Amniotic stem cell (primary cell): ENCODE measurements around the gene DCST1.

Source experiments
- DNase-seq: peaks from one replicate; lab custom pipeline; 2025; lab: John Stamatoyannopoulos, UW

DCST1 gene

GRCh38 chr1:155052439-155053395 lies 19.1 kb downstream of the DCST1 start:
- DNase-seq = no peak

DNA sequence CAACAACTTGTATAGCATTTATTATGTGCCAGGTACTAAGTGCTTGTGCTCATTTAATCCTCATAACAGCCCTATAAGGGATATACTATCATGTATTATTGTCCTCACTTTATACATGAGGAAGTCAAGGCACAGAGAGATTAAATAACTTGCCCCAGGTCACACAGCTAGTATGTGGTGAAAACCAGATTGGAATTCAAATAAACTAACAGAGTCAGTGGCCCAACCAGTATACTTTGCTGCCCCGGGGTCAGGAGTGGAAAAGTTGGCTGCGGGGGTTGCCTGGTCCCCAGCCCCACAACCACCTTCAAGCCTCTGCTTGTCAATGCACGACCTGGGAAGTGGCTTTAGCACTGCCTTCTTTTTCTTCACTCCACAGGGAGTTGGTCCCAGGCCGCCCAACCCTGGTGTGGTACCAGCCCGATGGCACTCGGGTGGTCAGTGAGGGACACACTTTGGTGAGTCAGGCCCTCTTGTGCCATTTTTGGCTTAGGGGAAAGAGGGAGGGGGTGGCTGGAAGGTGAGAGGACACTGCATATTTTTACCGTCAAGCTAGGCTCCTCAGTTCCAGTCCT lies 20.0 kb downstream of the DCST1 start:
- no peak for DNase-seq

- DNase-seq = no peak
These were observed 23.5 kb downstream of the DCST1 start for GRCh38 chr1:155057104-155057503.

DNA sequence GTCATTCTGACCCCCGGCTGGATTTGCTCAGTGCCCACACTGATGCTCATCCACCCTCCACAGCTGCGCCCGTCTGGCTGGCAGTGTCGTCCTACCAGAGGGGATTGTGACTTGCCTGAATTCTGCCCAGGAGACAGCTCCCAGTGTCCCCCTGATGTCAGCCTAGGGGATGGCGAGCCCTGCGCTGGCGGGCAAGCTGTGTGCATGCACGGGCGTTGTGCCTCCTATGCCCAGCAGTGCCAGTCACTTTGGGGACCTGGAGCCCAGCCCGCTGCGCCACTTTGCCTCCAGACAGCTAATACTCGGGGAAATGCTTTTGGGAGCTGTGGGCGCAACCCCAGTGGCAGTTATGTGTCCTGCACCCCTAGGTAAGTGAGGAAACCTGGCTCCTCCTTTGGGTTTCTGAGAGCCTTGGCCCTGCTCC lies 24.2 kb downstream of the DCST1 start:
- DNase-seq = no peak

GRCh38 chr1:155060736-155061135 lies 27.1 kb downstream of the DCST1 start:
- no peak for DNase-seq

GRCh38 chr1:155061381-155062150 lies 27.9 kb downstream of the DCST1 start:
- no peak for DNase-seq

DNA sequence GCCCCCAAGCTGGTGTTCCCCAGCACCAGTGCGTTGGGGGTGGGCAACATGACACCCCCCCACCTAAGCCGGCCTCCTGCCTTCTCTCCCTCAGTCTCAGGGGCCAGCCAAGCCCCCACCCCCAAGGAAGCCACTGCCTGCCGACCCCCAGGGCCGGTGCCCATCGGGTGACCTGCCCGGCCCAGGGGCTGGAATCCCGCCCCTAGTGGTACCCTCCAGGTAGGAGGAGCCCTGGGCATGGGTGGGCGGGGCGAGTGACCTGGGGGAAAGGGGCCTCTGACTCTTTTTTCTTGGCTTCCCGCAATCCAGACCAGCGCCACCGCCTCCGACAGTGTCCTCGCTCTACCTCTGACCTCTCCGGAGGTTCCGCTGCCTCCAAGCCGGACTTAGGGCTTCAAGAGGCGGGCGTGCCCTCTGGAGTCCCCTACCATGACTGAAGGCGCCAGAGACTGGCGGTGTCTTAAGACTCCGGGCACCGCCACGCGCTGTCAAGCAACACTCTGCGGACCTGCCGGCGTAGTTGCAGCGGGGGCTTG lies 28.6 kb downstream of the DCST1 start:
- no peak for DNase-seq

- no peak for DNase-seq
These were observed 29.2 kb downstream of the DCST1 start for GRCh38 chr1:155062702-155063411.

DNA sequence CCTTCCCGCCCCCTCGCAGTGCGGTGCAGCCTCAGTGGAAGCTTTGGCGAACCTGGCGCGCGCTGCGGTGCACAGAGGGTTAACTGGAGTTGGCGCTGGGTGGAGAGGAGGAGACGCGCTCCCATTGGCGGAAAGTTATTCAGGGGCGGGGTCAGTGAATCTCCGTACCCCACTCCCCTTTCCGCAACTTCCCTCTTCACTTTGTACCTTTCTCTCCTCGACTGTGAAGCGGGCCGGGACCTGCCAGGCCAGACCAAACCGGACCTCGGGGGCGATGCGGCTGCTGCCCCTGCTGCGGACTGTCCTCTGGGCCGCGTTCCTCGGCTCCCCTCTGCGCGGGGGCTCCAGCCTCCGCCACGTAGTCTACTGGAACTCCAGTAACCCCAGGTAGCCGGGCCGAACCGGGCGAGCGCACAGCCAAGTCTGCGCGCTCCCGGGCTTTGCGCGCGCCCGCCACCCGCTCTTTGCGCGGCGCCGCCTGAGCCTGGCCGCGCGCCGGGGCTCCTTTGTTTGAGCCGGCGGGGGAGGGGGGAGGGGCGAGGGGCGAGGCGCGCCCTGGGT lies 30.0 kb downstream of the DCST1 start, which contains the start of gene EFNA4:
EFNA4 (plus strand) TSS at position 191 of the 561 bp plus-strand sequence; CDS start at position 275, 84 bp downstream.
- peak; percentile 65 for DNase-seq

GRCh38 chr1:155064111-155064831 lies 30.6 kb downstream of the DCST1 start:
- DNase-seq = no peak

DNA sequence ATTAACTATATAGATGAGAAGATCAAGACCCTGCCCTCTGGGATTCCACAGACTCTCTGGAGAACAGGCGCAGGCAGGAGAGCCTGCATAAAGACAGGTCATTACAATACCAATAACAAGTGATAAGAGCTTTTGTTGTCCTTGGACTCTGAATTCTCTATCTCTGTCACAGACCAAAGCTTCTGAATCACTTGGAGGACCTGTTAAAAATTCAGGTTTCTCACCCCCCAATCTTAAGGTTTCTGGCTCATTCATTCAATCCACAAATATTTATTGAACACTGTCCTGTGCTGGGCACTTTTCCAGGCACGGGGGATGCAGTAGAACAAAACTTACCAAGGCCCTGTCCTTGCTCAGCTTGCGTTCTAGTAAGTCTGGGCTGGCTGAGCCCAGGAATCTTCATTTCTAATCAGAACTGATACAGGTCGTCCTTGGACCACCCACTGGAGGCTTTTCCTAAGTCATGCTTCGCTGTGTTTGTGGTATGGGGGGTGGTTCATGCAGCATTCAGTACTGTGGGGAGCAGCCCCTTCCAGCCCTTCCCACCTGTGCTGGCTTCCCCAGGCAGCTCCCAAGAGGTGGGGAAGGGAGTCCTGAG lies 31.3 kb downstream of the DCST1 start:
- DNase-seq = no peak

DNA sequence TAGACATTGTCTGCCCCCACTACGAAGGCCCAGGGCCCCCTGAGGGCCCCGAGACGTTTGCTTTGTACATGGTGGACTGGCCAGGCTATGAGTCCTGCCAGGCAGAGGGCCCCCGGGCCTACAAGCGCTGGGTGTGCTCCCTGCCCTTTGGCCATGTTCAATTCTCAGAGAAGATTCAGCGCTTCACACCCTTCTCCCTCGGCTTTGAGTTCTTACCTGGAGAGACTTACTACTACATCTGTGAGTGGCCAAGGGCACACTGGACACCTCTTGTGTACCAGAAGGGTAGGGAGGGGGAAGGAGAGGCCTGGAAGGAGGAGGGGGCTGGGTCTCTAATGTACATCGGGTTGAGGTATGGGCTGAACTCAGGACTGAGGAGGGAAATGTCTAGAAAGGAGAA lies 33.2 kb downstream of the DCST1 start:
- no peak for DNase-seq

- DNase-seq = no peak
These were observed 35.0 kb downstream of the DCST1 start for GRCh38 chr1:155068599-155068998.

GRCh38 chr1:155069551-155070157 lies 36.0 kb downstream of the DCST1 start:
- DNase-seq = no peak

DNA sequence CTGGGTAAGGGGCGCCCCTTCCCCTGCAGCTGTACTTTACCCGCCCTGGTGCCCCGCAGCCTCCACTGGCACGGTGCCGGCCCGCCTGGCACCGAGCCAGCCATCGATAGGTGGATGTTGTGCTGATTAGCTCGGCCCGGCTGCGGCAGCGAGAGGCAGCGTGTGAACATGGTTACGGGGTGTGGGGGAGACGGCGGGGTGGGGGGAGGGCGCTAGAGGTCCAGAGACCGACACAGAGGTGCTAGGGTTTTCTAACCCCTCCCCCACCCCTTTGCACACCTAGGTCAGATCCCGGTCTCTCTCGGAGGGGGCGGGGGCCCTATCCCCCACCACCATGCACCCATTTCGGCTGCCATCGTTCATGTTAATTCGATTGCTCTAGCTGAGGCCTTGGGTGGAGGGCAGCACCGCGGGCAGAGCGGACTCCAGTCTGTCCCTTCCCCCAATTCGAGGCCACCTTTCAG lies 36.6 kb downstream of the DCST1 start:
- no peak for DNase-seq

DNA sequence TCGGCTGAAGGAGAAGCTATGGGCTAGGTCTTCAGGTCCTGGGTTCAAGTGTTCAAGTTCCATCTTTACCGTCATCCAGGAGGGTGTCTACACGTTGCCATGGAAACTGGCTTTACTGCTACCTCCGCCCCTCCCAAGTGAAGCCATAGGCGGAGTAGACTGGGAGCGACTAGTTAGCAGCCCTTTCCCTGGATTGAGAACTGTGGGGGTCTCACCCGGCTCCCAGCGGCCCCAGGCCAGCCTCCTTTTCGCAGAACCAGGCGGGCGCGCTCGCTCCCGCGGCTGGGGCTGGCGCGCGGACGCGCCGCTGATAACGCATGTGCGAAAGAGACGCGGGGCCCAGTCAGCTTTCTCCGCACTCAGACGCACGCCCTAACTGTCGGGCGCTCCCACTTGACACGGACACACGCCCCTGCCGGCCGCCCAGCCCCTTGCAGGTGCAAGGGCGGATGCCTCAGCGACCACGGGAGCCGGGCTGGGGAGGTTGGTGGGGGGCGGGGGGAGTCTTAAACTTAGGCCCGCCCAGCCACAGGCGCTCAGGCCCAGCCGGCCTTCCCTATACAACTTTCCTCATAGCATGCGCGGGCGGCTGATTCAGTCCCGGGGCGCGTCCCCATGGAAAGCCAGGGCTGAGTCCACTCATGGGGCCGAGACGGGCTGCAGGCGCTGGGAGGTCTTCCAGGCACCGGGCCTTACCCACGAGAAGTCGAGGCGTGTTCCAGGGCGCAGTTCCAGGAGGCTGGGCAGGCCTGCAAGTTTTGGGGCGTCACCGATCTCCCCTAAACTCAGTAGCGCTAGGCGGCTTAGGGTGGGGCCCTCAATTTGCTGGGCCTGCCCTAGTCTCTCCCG lies 37.3 kb downstream of the DCST1 start:
- DNase-seq = peak; percentile 15

GRCh38 chr1:155071701-155072100 lies 38.1 kb downstream of the DCST1 start:
- no peak for DNase-seq

DNA sequence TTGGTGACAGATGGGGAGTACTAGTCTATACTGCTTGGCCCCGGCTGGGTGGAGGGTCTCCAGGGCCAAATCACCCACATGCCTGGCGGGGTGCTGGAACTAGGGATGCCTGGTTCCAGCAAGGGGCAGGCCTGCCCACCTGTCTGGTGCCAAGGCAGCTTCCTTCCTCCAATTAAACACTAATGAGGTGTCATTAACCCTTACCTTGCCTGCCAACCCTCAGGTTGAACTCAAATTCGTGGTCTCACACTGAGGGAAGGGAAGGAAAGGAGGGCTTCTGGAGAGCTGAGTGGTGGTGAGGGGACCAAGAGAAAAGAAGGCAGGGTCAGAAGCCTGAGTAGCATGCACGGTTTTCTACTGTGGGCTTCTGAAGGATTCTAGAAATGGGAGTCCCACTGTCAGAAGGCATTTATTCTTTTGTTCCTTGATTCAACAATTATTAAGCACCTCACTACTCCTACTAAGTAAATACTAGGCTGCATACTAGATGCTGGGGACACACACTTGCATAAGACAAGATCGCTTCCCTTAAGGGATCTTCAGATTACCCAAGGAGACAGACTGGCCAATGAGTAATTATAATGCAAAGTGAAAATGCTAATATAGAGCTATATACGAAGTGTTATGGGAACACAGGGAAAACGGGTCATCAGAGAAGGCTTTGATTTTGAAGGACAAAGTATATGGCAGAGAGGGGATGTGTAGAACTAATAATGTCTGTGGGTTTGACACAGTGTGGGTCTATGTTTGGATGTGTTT lies 39.1 kb downstream of the DCST1 start:
- DNase-seq = no peak
